Activated CD4-positive, CD25-positive, alpha-beta regulatory T cell treated with anti-CD3 and anti-CD28 coated beads, Interleukin-2, amount 50 U/mL, for 16 hours (primary cell): Measurements from ENCODE around the gene INPP5A.

Source experiments
- DNase-seq: peaks from one replicate; pipeline ENCODE4 v3.0.0-alpha.2; 2020; ENCODE audit warnings: low read depth, low spot score

Gene INPP5A

GRCh38 chr10:132611986-132612385 is 74.4 kb downstream of the INPP5A start:
- DNase-seq, result no peak

DNA sequence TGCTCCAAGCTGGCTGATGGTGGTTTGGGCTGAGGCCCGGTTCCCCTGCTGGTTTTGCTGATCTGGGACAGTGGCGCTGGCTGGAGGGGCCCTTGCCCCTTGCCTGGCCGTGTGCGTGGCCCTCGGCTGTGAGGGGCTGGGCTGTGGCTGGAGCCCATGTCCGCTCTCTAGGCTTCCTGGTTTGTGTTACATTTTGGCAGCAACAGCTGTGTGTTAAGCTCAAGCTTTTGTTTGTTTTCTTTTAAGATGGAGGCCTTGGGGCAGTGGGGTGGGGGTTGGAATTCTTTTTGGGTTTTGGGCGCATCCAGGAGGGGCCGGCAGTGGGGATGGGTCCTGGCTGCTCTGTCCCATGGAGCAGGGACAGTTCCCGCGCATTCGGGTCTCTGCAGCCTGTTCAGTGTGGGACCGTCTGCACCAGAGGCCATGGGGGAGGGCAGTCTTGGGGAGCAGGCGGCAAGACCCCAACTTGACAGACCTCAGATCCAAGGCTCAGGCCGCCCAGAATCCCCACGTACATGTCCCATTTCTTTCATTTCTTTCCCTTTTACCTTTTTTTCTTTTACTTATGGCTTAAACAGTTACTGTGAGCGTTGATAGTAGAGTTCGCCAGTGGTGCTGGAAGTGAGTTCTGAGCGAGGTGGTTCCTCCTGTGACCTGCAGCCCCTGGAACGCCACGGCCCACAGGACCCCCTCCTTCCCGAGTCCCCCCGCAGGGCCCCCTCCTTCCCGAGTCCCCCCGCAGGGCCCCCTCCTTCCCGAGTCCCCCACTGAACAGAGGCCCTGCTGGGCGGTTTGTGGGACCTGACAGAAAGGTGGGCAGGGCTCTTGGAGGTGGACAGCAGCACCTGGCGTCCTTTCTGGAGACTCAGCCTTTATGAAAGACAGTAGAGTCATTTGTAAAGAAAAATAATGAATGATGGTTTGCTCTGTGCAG is 75.3 kb downstream of the INPP5A start:
- DNase-seq, result no peak

GRCh38 chr10:132613566-132614348 is 76.2 kb downstream of the INPP5A start:
- DNase-seq, result no peak

DNA sequence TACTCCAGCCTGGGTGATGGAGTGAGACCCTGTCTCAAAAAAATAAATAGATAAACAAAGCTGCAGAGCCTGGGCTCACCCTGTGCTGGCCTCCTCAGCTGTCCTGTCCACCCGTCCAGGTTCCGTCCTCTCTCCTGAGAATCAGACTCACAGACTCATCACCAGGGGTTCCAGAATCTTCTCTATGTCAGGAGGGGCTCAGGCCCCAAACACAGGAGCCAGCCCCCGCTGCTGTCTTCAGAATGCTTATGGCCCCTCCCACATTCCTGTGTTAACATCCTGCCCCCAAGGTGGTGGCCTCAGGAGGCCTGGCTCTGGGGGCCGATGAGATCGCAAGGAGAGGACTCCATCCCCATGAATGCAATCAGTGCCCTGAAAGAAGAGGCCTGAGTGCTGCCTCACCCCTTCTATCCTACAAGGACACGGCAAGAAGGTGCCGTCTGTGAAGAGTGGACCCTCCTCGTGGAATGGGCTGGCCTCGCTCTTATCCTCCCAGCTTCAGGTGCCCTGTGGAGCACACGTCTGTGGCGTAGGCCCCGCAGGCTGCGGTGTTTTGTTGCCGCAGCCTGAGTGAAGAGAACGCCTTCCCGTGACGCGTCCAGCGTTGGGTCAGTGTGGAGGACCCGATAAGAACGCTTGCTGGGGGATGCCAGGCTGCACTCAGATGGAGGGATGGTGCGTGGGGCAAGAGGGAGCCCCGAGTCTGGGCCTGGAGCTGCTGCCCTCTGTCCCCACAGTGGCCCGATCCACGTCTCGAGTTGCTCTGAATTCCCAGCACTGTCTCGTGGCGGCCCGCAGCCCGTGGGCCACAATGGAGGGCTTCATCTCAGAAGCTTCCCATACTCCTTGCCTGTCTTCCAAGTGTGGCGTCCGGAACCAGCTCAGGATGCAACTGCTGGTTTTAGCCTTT is 77.1 kb downstream of the INPP5A start:
- DNase-seq, result no peak

DNA sequence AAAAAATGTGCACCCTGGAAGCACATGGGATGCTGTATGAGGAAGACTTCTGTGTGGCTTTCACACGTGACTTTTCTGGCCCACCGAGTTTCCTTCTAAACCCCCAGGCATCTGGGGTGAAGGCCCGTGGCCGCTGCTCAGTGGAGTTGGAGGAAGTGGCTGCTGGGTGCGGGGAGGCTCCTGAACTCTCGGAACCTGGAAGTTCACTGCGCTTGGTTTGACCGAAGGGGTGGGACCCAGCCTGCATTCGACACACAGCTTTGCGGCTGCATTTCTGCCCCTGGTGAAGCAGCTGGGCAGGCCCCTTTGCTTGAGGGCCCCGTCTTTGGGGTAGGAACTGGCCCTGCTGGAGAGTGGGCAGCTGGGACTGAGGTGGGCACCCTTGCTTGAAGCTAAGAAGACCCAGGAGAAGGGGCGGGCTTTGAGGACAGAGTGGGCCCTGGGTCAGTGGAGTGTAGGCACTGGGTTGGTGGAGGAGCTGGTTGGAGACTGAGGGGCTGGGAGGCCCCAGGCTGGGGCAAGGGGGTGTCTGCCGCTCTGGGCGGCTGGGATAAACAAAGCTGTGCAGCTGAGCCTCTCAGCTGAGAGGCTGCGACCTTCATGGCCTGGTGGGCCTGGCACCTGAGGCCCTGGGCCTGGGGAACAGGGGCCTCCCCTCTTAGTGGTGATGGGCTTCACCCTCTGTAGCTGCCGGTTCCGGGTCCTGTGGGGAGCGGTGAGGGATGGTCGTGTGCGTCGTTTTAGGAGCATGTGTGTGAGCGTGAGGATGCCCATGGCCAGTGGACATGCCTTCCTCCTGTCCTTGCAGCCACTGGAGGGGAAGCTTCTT is 78.0 kb downstream of the INPP5A start:
- DNase-seq, result no peak

- DNase-seq, result no peak
Measured at GRCh38 chr10:132616170-132616995, 78.8 kb downstream of the INPP5A start.

DNA sequence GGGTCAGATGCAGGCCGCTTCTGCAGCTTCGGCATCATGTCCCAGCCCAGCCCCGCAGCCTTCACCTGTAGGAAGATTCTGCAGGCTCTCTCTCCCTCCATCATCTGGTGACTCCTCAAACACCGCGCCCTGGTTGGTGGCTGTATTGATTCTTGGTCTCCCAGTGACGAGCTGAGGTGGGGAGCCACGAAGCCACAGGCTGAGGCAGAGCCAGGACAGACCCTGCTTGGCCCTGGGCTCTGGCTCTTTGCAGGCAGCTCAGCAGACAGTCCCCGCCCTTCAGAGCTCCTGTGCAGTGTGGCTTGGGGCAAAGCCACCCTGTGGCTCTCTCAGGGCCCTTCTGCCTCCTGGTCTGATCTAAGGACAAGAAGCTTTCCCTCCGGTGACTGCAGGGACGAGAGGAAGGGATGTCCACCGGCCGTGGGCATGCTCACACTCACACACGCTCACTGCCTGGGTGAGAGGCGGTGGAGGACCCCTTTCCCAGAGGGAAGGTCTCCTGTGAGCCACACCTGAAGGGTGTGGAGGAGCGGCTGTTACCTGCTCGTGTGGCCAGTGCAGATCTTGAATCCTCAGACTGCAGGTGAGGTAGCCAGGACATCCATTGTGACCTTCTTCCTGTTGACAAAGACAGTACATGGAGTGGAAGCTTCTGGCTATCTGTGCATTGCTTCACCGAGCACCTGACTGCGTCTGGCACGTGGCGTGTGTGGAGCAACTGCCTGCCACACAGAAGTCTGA is 79.6 kb downstream of the INPP5A start:
- no peak for DNase-seq

- no peak for DNase-seq
Measured at GRCh38 chr10:132617737-132618052, 80.1 kb downstream of the INPP5A start.

DNA sequence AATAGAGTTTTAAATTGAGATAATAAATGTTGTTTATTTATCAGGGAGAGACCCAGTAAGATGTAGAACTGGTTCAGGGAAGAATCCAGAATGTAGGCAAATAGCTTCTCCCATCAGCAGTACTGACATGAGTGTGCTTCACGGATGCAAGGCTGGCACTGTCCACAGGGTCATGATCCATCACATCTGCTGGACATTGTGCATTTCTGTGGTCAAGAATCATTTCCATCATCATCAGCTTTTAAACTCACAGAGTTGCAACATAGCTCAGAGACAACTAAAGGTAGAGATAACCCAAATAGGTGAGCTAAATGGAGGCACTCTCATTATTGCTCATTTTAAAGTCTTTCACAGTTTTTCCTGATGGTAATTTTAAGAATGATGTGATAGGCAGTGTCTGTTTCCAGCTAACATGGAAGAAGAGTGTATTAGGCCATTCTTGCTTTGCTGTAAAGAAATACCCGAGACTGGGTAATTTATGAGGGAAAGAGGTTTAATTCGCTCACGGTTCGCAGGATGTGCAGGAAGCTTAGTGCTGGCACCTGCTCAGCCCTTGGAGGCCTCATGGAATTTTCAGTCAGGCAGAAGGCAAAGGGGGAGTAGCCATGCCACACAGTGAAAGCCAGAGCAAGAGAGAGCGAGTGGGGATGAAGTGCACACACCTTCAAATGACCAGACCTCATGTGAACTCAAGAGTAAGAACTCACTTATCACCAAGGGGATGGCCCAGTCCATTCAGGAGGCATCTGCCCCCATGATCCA is 80.8 kb downstream of the INPP5A start:
- no peak for DNase-seq

DNA sequence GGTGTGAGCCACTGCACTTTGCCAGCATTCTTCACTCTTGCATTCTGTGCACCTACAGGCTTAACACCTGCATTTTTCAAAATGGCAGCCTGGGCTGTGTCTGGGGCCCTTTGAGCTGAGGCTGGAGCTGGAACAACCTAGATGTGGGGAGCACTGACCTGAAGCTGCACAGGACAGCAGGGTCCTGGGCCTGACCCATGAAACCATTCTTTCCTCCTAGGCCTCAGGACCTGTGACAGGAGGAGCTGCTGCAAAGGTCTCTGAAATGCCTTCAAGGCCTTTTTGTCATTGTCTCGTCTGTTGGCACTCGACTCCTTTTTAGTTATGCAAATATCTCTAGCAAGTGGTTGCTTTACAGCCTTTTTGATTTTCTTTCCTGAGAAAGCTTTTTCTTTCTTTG is 82.3 kb downstream of the INPP5A start:
- no peak for DNase-seq

- DNase-seq, result no peak
Measured at GRCh38 chr10:132624061-132624846, 86.7 kb downstream of the INPP5A start.

DNA sequence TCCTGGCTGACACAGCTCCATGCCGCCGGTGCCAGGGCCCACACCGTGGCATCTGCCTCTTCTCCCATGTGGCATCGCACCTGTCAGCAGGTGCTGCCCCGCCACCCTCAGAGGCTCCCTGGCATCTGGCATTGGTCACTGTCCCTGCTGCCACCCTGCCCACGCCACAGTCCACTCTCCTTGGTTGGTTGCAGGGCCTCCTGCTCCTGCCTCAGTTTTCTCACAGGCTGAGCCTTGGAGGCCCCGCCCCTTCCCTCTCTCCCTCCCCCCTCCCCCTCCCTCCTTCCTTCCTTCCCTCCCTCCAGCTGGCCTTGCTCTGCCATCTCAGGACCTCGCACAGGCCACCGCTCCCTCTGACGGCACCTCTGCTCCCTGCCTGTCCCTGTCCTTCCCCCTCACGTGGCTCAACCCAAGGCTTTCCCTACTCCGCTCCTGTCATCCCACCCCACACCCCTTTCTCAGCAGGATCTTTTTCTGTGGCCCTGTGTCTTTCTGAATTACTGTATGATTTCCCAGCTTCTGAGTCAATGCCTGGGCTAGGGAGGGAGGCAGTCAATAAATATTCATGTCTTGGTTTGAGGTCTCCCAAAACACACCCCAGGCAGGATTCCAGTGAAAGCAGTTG is 87.4 kb downstream of the INPP5A start:
- no peak for DNase-seq

DNA sequence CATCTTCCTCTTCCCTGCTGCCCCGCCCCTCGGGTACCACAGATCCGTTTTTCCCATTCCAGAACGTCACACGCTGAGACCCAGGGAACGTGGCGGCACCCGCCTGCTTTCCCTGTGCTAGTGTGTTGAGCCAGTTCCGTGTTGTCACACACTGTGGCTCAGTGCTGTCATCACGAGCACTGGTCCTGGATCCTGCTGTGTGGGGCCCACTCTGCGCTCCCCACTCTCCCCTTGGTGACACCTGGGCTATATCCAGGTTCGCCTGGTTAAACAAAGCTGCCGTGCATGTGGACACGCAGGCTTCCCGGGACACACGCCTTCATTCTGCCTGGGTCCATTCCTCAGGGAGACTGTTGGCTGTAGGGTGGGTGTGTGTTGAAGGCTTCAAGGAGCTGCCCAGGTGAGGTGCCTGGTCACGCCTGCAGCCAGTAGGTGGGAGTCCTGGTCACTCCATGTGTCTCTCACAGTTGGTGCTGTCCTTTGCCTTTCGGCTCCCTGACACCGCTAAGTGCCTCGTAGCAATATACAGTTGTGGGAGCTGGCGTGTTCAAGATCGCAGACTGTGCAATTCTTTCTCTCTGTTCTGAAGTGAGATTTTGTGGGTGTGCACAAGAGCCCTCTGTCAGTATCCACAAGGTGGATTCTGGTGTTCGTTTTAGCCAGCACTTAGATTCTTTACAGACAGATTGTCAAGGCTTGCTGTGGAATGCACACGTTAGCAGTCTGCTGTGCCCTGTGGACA is 88.6 kb downstream of the INPP5A start:
- DNase-seq, result no peak

- no peak for DNase-seq
Measured at GRCh38 chr10:132626761-132627665, 89.4 kb downstream of the INPP5A start.

DNA sequence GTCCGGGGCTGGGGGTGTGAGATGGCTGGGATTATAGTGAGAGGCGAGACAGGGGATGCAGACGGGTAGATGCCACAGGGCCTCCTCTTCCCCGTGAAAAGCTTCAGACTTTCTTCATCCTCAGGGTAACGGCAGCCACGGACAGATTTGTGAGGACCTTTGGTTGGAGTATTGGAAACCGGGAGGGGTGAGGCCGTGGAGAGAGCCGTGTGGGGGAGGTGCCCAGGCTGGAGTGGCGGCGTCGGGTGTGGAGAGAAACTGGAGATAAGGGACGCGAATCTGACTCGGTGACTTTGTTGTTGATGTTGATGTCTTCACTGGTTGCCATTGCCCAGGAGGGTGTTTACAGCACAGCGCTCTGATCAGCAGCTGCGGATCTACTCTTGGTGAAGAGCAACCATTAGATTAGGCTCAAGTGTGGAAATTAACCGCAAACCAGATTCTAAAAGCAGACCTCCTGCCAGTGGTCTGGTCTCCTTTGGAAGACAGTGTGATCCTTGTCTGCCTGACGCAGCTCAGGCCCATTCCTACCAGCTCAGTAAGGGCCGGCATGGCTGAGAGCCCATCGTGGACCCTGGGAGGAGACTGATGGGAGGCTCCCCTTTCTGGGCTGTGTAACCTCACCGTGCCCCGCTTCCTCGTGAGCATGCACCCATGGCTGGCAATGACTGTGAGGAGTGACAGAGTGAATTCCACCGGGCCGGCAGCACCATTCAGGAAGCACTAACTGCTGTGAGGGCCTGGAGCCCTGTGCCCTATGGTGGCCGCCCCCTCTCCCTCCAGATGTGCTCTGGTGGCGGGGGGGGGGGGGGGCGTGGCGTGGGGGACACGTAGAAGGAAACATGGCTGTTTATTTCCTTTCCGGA is 90.3 kb downstream of the INPP5A start:
- no peak for DNase-seq
